Measurements from ENCODE around the gene TMTC2. TPM values are rescaled to one million over a fixed set of nuclear protein-coding genes. Genes with fewer than 3 reads are reported as not detected.

TMTC2 gene
- total RNA-seq, 4 donors from 2014 or later = 19.5 to 35.8 (median 22.9) TPM

- Histone ChIP-seq H3K27ac (peak overlapping the region in 1 of 4 donors; percentile 38), H3K27me3 (no peaks in the 10 kb centered on the region), H3K4me3 (no peak overlapping the region), H3K36me3 (no peaks in the 10 kb centered on the region), H3K9me3 (no peaks in the 10 kb centered on the region), H3K4me1 (peaks cover 0 to 12% (median 3%) of the 10 kb centered on the region in 4 donors)
- TF ChIP-seq CTCF (IDR thresholded peaks at IDR 0.05) (no peak), POLR2A (IDR thresholded peaks at IDR 0.05) (no peak), EP300 (IDR thresholded peaks at IDR 0.05) (no peak)
- no peak for DNase-seq (ENCODE audit: low spot score in 2 of 2)
- WGBS, 2 donors = 44 to 49% methylated on average over 8 of the region's 8 CpGs
Measured at GRCh38 chr12:82883394-82884355, 197.0 kb downstream of the TMTC2 start.

GRCh38 chr12:82886671-82887340 lies 200.1 kb downstream of the TMTC2 start:
- Histone ChIP-seq H3K27me3 (no peaks in the 10 kb centered on the region), H3K4me3 (no peak overlapping the region), H3K27ac (no peak overlapping the region), H3K36me3 (no peaks in the 10 kb centered on the region), H3K9me3 (no peaks in the 10 kb centered on the region), H3K4me1 (no peaks in the 10 kb centered on the region)
- DNase-seq (ENCODE audit: low spot score in 2 of 2) = no peak
- TF ChIP-seq POLR2A (IDR thresholded peaks at IDR 0.05) = no peak
- TF ChIP-seq EP300 (IDR thresholded peaks at IDR 0.05) = no peak
- TF ChIP-seq CTCF (IDR thresholded peaks at IDR 0.05) = no peak
- WGBS, 2 donors = 57 to 68% methylated on average over 2 of the region's 2 CpGs

GRCh38 chr12:82893896-82894295 lies 207.2 kb downstream of the TMTC2 start:
- Histone ChIP-seq H3K4me1 (no peaks in the 10 kb centered on the region), H3K36me3 (no peaks in the 10 kb centered on the region), H3K27ac (no peak overlapping the region), H3K4me3 (no peak overlapping the region), H3K9me3 (no peaks in the 10 kb centered on the region), H3K27me3 (no peaks in the 10 kb centered on the region)
- TF ChIP-seq CTCF (IDR thresholded peaks at IDR 0.05) (no peak), EP300 (IDR thresholded peaks at IDR 0.05) (no peak), POLR2A (IDR thresholded peaks at IDR 0.05) (no peak)
- 72 to 73% methylated on average over 5 of the region's 5 CpGs for WGBS, 2 donors
- no peak for DNase-seq (ENCODE audit: low spot score in 2 of 2)

GRCh38 chr12:82896277-82896676 lies 209.6 kb downstream of the TMTC2 start:
- TF ChIP-seq EP300 (IDR thresholded peaks at IDR 0.05) = no peak
- no peak for TF ChIP-seq CTCF (IDR thresholded peaks at IDR 0.05)
- TF ChIP-seq POLR2A (IDR thresholded peaks at IDR 0.05) = no peak
- Histone ChIP-seq H3K36me3 (no peaks in the 10 kb centered on the region), H3K27me3 (no peaks in the 10 kb centered on the region), H3K4me3 (no peak overlapping the region), H3K9me3 (no peaks in the 10 kb centered on the region), H3K27ac (no peak overlapping the region), H3K4me1 (no peaks in the 10 kb centered on the region)
- DNase-seq (ENCODE audit: low spot score in 2 of 2) = no peak
- WGBS, 2 donors = 78 to 80% methylated on average over 7 of the region's 7 CpGs

GRCh38 chr12:82896979-82897378 lies 210.3 kb downstream of the TMTC2 start:
- 89 to 93% methylated on average over 3 of the region's 3 CpGs for WGBS, 2 donors

More at GRCh38 chr12:82896979-82897378, 210.3 kb downstream of the TMTC2 start:
- Histone ChIP-seq H3K9me3 (no peaks in the 10 kb centered on the region), H3K27me3 (no peaks in the 10 kb centered on the region), H3K36me3 (no peaks in the 10 kb centered on the region), H3K4me1 (no peaks in the 10 kb centered on the region), H3K4me3 (no peak overlapping the region), H3K27ac (no peak overlapping the region)
- DNase-seq (ENCODE audit: low spot score in 2 of 2) = no peak
- TF ChIP-seq CTCF (IDR thresholded peaks at IDR 0.05) = no peak
- no peak for TF ChIP-seq POLR2A (IDR thresholded peaks at IDR 0.05)
- no peak for TF ChIP-seq EP300 (IDR thresholded peaks at IDR 0.05)

All from tibial nerve (tissue), 4 donors.